Activated CD4-positive, alpha-beta T cell treated with anti-CD3 and anti-CD28 coated beads, Interleukin-2, amount 50 U/mL, for 1 hour (primary cell): ENCODE data around the gene MTA2.
"Not testable (repeated sequence)": the region's sequence is repeated elsewhere in the genome, so short reads cannot be mapped to it uniquely, and the experiment has no call there.

Source experiments
- DNase-seq: peaks from one replicate; pipeline ENCODE4 v3.0.0-alpha.2; 2020

MTA2 gene

GRCh38 chr11:62592146-62592815, 9.4 kb downstream of the MTA2 start:
- DNase-seq = no peak

- peak; percentile 95 for DNase-seq
These were observed 10.1 kb downstream of the MTA2 start, which contains the start of gene TUT1 for GRCh38 chr11:62591448-62592145. TSS of gene TUT1 (minus strand) at chr11:62591523. CDS start at chr11:62591485, 38 bp downstream.

DNA sequence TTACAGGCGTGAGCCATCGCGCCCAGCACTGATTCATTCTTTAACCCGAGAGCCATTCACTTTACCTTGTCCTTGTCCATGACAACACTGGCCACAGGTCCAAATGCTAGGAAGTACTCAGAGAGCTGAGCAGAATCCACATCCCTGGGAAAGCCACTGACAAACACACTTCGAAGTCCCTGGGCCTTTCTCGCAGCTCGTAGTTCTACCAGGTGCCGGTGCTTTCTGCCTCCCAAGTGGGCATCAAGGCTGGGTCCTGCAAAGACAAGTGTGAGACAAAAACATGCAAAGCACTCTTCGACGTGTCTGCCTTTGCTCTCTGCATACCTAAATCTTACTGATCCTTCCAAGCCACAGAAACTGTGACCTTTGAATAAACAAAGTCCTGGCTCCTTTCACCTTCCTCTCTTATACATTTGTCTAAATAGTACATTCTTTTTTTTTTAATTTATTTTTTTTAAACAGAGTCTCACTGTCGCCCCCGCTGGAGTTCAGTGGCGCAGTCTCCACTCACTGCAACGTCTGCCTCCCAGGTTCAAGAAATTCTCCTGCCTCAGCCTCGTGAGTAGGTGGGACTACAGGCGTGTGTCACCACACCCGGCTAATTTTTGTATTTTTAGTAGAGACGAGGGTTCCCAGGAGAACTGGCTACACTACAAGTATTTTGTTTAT, 12.6 kb downstream of the MTA2 start:
- DNase-seq = no peak

GRCh38 chr11:62585356-62585755, 16.3 kb downstream of the MTA2 start:
- not testable (repeated sequence) for DNase-seq

GRCh38 chr11:62581735-62582134, 19.9 kb downstream of the MTA2 start:
- not testable (repeated sequence) for DNase-seq

DNA sequence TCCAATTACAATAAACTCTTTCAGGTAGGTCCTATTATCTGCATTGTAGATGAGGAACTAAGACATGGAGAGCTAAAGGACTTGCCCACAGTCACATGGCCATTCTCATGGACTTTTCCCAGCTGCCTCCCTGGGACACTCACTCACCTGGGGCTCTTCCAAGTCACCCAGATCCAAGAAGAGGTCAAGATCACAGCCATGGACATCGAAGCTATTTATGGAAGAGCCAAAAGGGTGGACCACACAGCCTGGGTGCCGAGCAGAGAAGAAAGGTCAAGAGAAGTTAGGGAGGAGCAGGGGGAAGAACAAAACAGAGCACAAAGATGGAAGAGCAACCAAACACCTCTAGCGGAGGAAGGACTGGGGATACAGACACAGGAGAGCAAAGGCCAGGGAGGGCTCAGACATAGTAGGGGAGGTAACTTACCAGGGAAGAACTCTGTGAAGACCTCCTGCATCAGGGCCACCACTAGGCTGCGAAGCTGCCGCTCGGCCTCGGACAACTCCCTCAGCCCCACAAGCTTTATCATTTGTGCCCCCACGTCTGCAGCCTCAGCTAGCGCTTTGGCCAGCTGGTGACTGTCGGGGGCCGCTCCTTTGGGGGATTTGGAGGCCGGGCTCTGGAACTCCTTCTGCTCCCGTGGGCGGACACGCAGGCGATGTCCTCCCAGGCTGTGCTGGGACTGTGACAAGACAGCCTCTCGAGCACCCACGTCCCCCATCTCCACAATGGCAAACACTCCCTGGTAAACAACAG, 20.5 kb downstream of the MTA2 start:
- no peak for DNase-seq

DNA sequence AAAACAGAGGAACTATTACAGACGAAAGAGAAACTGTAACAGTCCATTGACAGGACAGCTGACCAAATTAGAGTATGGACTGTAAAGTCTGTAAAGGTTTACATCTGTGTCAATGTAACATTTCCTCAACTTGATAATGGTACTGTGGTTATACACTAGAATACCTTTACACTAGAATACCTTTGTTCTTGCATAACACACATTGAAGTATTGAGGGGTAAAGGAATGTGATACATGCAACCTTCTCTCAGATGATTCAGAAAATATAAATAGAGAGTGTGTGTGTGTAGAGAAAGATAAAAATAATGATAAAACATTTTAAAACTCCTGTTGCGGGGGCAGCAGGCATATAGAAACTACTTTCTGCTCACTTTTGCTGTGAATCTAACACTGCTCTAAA, 22.4 kb downstream of the MTA2 start:
- DNase-seq = no peak

DNA sequence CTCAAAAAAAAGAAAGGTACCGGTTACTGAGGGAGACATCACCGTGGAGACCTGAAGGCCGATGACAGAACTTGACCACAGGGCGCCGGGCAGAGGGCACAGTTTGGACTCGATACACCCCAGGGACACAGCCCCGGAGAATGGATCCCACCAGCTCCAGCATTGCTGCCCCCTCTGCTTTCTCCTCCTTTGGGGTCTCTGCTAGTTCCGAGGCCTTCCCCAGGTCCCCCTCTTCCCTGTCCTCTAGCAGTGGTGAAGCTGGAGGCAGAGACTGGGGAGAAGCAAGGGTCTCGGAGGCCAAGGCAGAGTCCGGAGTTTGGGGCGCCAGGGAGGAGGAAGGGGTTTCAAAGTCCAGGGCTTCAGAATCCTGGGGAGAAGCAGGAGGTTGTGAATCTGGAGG, 23.1 kb downstream of the MTA2 start:
- no peak for DNase-seq

DNA sequence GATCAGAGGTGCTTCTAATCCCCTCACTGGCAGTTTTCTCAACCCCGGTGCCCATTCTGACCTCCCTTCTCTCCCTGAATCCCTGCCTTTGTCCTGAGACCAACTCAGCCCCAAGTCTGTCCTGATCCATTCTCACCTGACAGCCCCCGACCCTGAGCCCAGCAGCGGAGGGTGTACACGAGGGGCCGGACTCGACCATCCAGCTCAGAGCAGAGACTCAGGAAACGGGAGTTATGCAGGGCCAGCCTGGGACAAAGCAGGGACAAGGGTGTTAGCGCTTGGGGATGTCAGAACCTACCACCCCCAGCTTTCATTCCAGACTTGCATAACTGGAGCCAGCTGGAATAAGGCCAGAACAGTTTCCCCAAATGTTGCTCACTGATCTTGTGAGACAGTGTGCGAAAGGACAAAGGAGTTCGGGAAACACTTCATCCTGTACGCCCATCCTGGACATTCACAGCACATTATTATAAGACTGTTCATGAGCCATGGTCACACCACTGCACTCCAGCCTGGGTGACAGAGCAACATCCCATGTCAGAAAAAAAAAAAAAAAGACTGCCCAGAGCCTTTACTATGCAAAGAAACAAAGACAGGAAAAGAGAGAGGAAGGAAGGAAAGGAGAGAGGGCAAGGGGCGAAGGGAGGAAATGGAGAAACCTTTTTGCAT, 24.5 kb downstream of the MTA2 start:
- DNase-seq = no peak

GRCh38 chr11:62575837-62576236, 25.8 kb downstream of the MTA2 start:
- no peak for DNase-seq

DNA sequence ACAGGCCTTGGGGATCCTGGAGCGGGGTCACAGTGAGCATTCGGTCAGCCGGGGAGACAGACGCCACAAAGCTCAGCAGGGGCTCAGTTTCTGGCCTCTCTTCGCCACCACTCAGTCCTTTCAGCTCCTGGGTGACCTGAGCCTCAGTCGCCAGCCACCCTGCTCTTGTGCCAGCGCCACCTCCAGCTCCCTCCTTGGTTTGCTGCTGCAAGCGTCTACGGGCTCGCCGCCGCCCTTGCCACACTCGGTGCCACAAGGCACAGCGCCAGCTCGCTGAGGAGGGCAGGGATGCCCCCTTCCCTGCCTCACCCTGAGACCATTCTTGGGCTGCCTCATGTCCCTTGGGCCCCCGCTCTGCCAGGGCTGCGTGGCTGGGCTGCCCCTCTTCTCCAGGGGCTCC, 26.5 kb downstream of the MTA2 start:
- no peak for DNase-seq

- no peak for DNase-seq
These were observed 27.1 kb downstream of the MTA2 start for GRCh38 chr11:62574363-62575071.

- DNase-seq = peak; percentile 97
These were observed 27.9 kb downstream of the MTA2 start, which contains the start of gene EEF1G for GRCh38 chr11:62573592-62574362. TSS of gene EEF1G (minus strand) at chr11:62573891. CDS start at chr11:62573842, 49 bp downstream.

DNA sequence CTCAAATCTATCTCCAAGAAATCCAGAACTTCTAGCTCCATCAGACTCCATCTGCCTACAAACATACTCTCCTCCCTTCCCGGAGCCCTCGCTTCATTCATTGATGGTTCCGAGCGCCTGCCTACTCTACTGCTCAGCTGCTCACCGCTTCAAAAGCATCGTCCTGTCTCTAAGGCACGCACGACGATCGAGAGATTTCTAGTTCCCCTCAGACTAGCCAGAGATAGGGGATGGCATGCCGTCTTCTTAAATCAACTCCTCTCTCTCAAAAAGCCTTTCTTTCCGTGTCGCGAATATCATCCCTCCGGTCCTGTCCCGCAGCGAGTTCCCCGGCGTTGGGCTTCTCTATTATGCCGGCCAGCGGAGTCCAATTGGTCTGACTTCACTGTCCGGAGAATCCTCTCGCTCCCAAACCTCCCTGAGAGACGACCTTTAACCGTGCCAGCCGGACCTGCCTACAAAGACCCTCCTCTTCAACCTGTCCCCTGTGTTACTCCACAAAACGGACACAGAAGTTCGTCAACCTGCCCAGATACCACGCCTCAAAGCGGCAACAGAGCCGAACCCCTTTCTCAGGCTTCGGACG, 28.6 kb downstream of the MTA2 start:
- no peak for DNase-seq

- no peak for DNase-seq
These were observed 29.2 kb downstream of the MTA2 start for GRCh38 chr11:62572431-62572830.

DNA sequence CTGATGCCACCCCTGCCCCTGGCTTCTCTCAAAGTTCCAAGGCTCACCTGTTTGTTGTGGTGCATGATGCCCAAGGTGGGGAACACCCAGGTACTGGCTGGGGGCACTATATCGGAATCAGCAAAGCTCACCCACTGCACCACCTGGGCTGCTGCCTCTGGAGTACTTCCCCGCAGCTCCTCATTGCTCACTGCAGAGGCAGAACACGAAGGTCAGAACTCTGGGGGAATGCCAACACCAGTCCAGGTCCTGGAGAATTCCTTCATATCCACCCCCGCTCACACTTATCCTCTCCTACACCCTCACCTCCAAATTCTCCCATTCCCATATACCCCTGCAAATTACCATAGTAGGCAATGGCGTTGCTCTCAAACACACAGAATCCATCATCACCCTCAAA, 30.2 kb downstream of the MTA2 start:
- DNase-seq = not testable (repeated sequence)

DNA sequence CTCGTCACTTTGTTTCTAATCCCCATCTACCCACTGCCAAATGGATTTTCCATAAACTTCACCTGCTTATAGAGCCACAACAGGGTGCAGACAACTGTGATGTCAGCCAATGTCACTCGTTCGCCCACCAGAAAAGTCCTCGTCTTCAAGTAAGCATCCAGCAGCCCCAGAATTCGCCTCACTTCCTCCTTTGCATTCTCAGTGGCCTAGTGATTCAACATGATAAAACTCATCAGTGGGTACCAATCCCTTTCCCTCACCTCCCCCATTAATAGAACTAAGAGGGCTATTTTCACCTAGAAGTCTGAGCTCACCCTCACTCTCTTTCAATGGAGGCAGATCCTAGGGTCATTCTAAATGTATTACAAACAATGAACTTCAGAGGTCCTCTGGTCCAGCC, 30.8 kb downstream of the MTA2 start:
- DNase-seq = not testable (repeated sequence)

DNA sequence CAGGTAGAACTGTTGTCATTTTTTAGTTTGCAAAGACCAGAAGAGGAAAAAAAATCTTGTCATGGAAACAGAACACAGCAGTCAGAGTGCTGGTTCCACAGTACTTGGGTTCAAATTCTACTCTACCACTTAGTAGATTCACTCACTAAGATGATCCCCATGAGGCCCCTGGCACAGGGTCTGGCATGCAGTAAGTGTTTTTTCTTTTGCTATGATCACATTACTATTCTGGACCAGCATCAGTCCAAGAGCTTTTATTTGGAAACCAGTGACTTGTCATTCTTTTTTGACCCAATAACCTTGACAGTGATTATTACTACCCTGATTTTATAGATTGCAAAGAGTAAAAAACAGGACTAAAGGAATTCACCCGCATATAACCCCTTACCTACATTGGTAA, 32.1 kb downstream of the MTA2 start:
- no peak for DNase-seq

- DNase-seq = no peak
These were observed 34.5 kb downstream of the MTA2 start for GRCh38 chr11:62567018-62567633.

DNA sequence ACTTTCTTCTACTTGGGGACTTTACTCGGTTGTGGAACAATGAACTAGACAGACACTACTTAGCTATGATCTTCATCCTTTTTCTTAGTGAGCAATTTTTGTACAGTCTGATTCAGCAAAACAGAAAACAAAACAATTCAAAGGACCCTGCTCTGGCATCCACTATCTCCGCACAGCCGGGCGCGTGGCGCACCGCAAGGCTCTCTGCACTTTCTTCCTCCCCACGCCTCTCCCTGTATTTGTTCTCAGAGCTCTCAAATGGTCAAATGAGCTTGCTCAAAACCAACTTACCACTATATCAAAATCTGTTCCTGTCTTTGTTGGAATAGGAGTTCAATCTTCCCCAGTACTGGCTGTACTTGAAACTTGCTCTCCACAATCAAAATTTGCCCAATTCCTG, 35.4 kb downstream of the MTA2 start:
- DNase-seq = no peak
